Progenitor cell of endocrine pancreas (in vitro differentiated cells): ENCODE results near the gene KIF24. TPM values are rescaled to one million over a fixed set of nuclear protein-coding genes. Genes with fewer than 3 reads are reported as not detected.
A peak's percentile ranks its signal among the peaks of the same experiment; 100 is the strongest.

Experiments used
- DNase-seq: peaks from one replicate; pipeline ENCODE4 v3.0.0; 2021; ENCODE audit warnings: low spot score; ENCODE audit not compliant: unreplicated experiment
- H3K27ac Mint-ChIP-seq: 2 replicates; pipeline ENCODE4 v1.8.0; 2021; ENCODE audit warnings: mild to moderate bottlenecking, moderate library complexity, mixed read lengths
- H3K27me3 Mint-ChIP-seq: 2 replicates; pipeline ENCODE4 v1.8.0; 2021; ENCODE audit warnings: mixed read lengths
- H3K36me3 Mint-ChIP-seq: 2 replicates; pipeline ENCODE4 v1.8.0; 2022; ENCODE audit warnings: mixed read lengths; ENCODE audit not compliant: insufficient read depth
- H3K4me1 Mint-ChIP-seq: 2 replicates; pipeline ENCODE4 v1.8.0; 2021; ENCODE audit warnings: low read depth, mixed read lengths
- H3K4me3 Mint-ChIP-seq: 2 replicates; pipeline ENCODE4 v1.8.0; 2021; ENCODE audit warnings: low read depth, mild to moderate bottlenecking, moderate library complexity, mixed read lengths
- H3K9me3 Mint-ChIP-seq: 2 replicates; pipeline ENCODE4 v1.8.0; 2021; ENCODE audit warnings: low read depth, mixed read lengths
- CTCF ChIP-seq: fragments of 200-600 bp; sonication (generic); IDR thresholded peaks from one replicate; pipeline ENCODE4 v1.5.0; 2021; ENCODE audit warnings: antibody characterized with exemption, mild to moderate bottlenecking; ENCODE audit not compliant: unreplicated experiment
- long read RNA-seq: library from polyadenylated mRNA; unstranded; transcript quantifications from one replicate; pipeline ENCODE4 v2.0.0, GENCODE V29; 2020
- total RNA-seq: library from RNA; stranded (reverse); gene quantifications from 2 replicates; pipeline ENCODE4 v1.2.1, GENCODE V29; 2021

Gene KIF24
- total RNA-seq, result 9.1 and 10.0 TPM in 2 replicates
- long read RNA-seq, partial matches to known transcripts, result 7 of 9 reads
- long read RNA-seq, other reads (novel, unspliced or antisense), result 2 of 9 reads

GRCh38 chr9:34328987-34329832 is at the start of gene KIF24, which contains the start of gene NUDT2:
Gene KIF24 (minus strand): TSS chr9:34329268. CDS start chr9:34311346, 17,922 bp downstream.
Gene NUDT2 (plus strand): TSS chr9:34329569. CDS start chr9:34339040, 9,471 bp downstream.
- H3K27me3 Mint-ChIP-seq, result no peaks in the 10 kb centered on the region
- peak within 1 kb of the TSS; percentile 99 for H3K27ac Mint-ChIP-seq
- H3K9me3 Mint-ChIP-seq, result no peaks in the 10 kb centered on the region
- peak; percentile 91 for DNase-seq
- TF ChIP-seq CTCF, result no peak
- H3K4me1 Mint-ChIP-seq, result peaks cover 28% of the 10 kb centered on the region
- H3K36me3 Mint-ChIP-seq, result no peaks in the 10 kb centered on the region
- H3K4me3 Mint-ChIP-seq, result peak within 1 kb of the TSS; percentile 98

- Mint-ChIP-seq H3K27me3 (peaks cover 53% of the 10 kb centered on the region), H3K27ac (no peak overlapping the region), H3K4me1 (peaks cover 28% of the 10 kb centered on the region), H3K36me3 (no peaks in the 10 kb centered on the region), H3K4me3 (no peak overlapping the region), H3K9me3 (no peaks in the 10 kb centered on the region)
- no peak for DNase-seq
- no peak for TF ChIP-seq CTCF
Observed at GRCh38 chr9:34378376-34379060, 49.5 kb upstream of the KIF24 start.

GRCh38 chr9:34377404-34377746 is 48.3 kb upstream of the KIF24 start:
- peaks cover 4% of the 10 kb centered on the region for H3K36me3 Mint-ChIP-seq
- TF ChIP-seq CTCF, result no peak
- peaks cover 28% of the 10 kb centered on the region for H3K4me1 Mint-ChIP-seq
- DNase-seq, result peak; percentile 34
- H3K27me3 Mint-ChIP-seq, result peaks cover 42% of the 10 kb centered on the region
- H3K9me3 Mint-ChIP-seq, result no peaks in the 10 kb centered on the region
- H3K4me3 Mint-ChIP-seq, result peak overlapping the region; percentile 86
- peak overlapping the region; percentile 89 for H3K27ac Mint-ChIP-seq

- peaks cover 28% of the 10 kb centered on the region for H3K4me1 Mint-ChIP-seq
- H3K36me3 Mint-ChIP-seq, result peaks cover 4% of the 10 kb centered on the region
- no peak for TF ChIP-seq CTCF
- H3K4me3 Mint-ChIP-seq, result peak within 1 kb of the TSS; percentile 86
- H3K9me3 Mint-ChIP-seq, result no peaks in the 10 kb centered on the region
- peaks cover 36% of the 10 kb centered on the region for H3K27me3 Mint-ChIP-seq
- peak within 1 kb of the TSS; percentile 89 for H3K27ac Mint-ChIP-seq
- peak; percentile 87 for DNase-seq
Observed at GRCh38 chr9:34376596-34377403, 47.7 kb upstream of the KIF24 start, which contains the start of gene MYORG. Gene MYORG (minus strand): TSS chr9:34376898. CDS start chr9:34372943, 3,955 bp downstream.
